Muscle of leg (tissue), 16 donors: ENCODE results near the gene BET1. TPM values are rescaled to one million over a fixed set of nuclear protein-coding genes. Genes with fewer than 3 reads are reported as not detected.
A peak's percentile ranks its signal among the peaks of the same experiment; 100 is the strongest.

Experiments
- DNase-seq: peaks from one replicate; pipeline ENCODE4 v3.0.0; 2013
- H3K27ac ChIP-seq: one replicate; pipeline ENCODE4 v1.5.1; 2013; ENCODE audit warnings: mild to moderate bottlenecking, low read length, control low read depth
- H3K27me3 ChIP-seq: one replicate; pipeline ENCODE4 v1.6.1; 2013; ENCODE audit warnings: low read length; ENCODE audit not compliant: control insufficient read depth, insufficient read depth
- H3K36me3 ChIP-seq: one replicate; pipeline ENCODE4 v1.6.1; 2013; ENCODE audit warnings: low read length; ENCODE audit not compliant: control insufficient read depth, insufficient read depth
- H3K4me1 ChIP-seq: one replicate; pipeline ENCODE4 v1.6.1; 2013; ENCODE audit warnings: low read length; ENCODE audit not compliant: control insufficient read depth, insufficient read depth
- H3K4me3 ChIP-seq: one replicate; pipeline ENCODE4 v1.5.1; 2013; ENCODE audit warnings: low read length, control low read depth
- H3K9me3 ChIP-seq: replicated peaks from 2 replicates; pipeline ENCODE4 v1.6.1; 2013; ENCODE audit warnings: low read depth, low read length; ENCODE audit not compliant: control insufficient read depth
- WGBS: methylation state at CpG from one replicate; pipeline ENCODE4 v1.1.5; 2013; ENCODE audit warnings: missing lambda C conversion rate; ENCODE audit not compliant: insufficient coverage; 5-methylcytosine and 5-hydroxymethylcytosine counted together
- long read RNA-seq, 11 donors: transcript quantifications; one replicate each; lab custom pipeline, GENCODE V29; 2026
- polyA plus RNA-seq, 8 donors: library from polyadenylated mRNA; unstranded; fragments of 120-200 nt; gene quantifications; one replicate each; pipeline versions ENCODE4 v1.2.1 to v1.2.3, GENCODE V29; 2013; ENCODE audit warnings: inconsistent platforms in 1 of 8, low replicate concordance in 1 of 8; ENCODE audit not compliant: insufficient read length in 8 of 8, insufficient read depth in 1 of 8
- total RNA-seq: library from RNA; stranded (reverse); fragments of 120-200 nt; gene quantifications from one replicate; pipeline ENCODE4 v1.2.4, GENCODE V29; 2013

BET1 gene, protein sequence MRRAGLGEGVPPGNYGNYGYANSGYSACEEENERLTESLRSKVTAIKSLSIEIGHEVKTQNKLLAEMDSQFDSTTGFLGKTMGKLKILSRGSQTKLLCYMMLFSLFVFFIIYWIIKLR
- total RNA-seq (29.1 TPM), polyA plus RNA-seq (10 to 100 TPM; 22.5 to 32.9 (median 24.7) TPM)
- long read RNA-seq, donor 1, transcript BET1-201 (4 exons, 1,504 nt) = major isoform, 11 of 14 reads
- long read RNA-seq, donor 1, partial matches to known transcripts = 0 of 14 reads
- long read RNA-seq, donor 1, other reads (novel, unspliced or antisense) = 0 of 14 reads
- long read RNA-seq, donor 2, partial matches to known transcripts = 0 of 3 reads
- long read RNA-seq, donor 2, other reads (novel, unspliced or antisense) = 0 of 3 reads
- long read RNA-seq, donor 3, transcript BET1-201 (4 exons, 1,504 nt) = major isoform, 31 of 35 reads
- long read RNA-seq, donor 3, partial matches to known transcripts = 0 of 35 reads
- long read RNA-seq, donor 3, other reads (novel, unspliced or antisense) = 0 of 35 reads
- long read RNA-seq, donor 4, transcript BET1-201 (4 exons, 1,504 nt) = major isoform, 12 of 16 reads
- long read RNA-seq, donor 4, partial matches to known transcripts = 0 of 16 reads
- long read RNA-seq, donor 4, other reads (novel, unspliced or antisense) = 0 of 16 reads
- long read RNA-seq, donor 5, transcript BET1-201 (4 exons, 1,504 nt) = major isoform, 75 of 87 reads
- long read RNA-seq, donor 5, transcript BET1-204 (3 exons, 601 nt) = minor isoform, 11 of 87 reads
- long read RNA-seq, donor 5, partial matches to known transcripts = 0 of 87 reads
- long read RNA-seq, donor 5, other reads (novel, unspliced or antisense) = 0 of 87 reads
- long read RNA-seq, donor 6, transcript BET1-201 (4 exons, 1,504 nt) = major isoform, 33 of 38 reads
- long read RNA-seq, donor 6, transcript BET1-204 (3 exons, 601 nt) = minor isoform, 5 of 38 reads
- long read RNA-seq, donor 6, partial matches to known transcripts = 0 of 38 reads
- long read RNA-seq, donor 6, other reads (novel, unspliced or antisense) = 0 of 38 reads
- long read RNA-seq, donor 7, transcript BET1-204 (3 exons, 601 nt) = minor isoform, 6 of 34 reads
- long read RNA-seq, donor 7, transcript BET1-201 (4 exons, 1,504 nt) = major isoform, 28 of 34 reads
- long read RNA-seq, donor 7, partial matches to known transcripts = 0 of 34 reads
- long read RNA-seq, donor 7, other reads (novel, unspliced or antisense) = 0 of 34 reads
- long read RNA-seq, donor 8, transcript BET1-201 (4 exons, 1,504 nt) = major isoform, 30 of 35 reads
- long read RNA-seq, donor 8, transcript BET1-204 (3 exons, 601 nt) = minor isoform, 5 of 35 reads
- long read RNA-seq, donor 8, partial matches to known transcripts = 0 of 35 reads
- long read RNA-seq, donor 8, other reads (novel, unspliced or antisense) = 0 of 35 reads
- long read RNA-seq, donor 9, transcript BET1-204 (3 exons, 601 nt) = minor isoform, 10 of 30 reads
- long read RNA-seq, donor 9, transcript BET1-201 (4 exons, 1,504 nt) = major isoform, 20 of 30 reads
- long read RNA-seq, donor 9, partial matches to known transcripts = 0 of 30 reads
- long read RNA-seq, donor 9, other reads (novel, unspliced or antisense) = 0 of 30 reads
- long read RNA-seq, donor 10, transcript BET1-204 (3 exons, 601 nt) = minor isoform, 8 of 32 reads
- long read RNA-seq, donor 10, transcript BET1-201 (4 exons, 1,504 nt) = major isoform, 22 of 32 reads
- long read RNA-seq, donor 10, partial matches to known transcripts = 0 of 32 reads
- long read RNA-seq, donor 10, other reads (novel, unspliced or antisense) = 0 of 32 reads
- long read RNA-seq, donor 11, transcript BET1-201 (4 exons, 1,504 nt) = major isoform, 19 of 25 reads
- long read RNA-seq, donor 11, transcript BET1-204 (3 exons, 601 nt) = minor isoform, 6 of 25 reads
- long read RNA-seq, donor 11, partial matches to known transcripts = 0 of 25 reads
- long read RNA-seq, donor 11, other reads (novel, unspliced or antisense) = 0 of 25 reads

DNA sequence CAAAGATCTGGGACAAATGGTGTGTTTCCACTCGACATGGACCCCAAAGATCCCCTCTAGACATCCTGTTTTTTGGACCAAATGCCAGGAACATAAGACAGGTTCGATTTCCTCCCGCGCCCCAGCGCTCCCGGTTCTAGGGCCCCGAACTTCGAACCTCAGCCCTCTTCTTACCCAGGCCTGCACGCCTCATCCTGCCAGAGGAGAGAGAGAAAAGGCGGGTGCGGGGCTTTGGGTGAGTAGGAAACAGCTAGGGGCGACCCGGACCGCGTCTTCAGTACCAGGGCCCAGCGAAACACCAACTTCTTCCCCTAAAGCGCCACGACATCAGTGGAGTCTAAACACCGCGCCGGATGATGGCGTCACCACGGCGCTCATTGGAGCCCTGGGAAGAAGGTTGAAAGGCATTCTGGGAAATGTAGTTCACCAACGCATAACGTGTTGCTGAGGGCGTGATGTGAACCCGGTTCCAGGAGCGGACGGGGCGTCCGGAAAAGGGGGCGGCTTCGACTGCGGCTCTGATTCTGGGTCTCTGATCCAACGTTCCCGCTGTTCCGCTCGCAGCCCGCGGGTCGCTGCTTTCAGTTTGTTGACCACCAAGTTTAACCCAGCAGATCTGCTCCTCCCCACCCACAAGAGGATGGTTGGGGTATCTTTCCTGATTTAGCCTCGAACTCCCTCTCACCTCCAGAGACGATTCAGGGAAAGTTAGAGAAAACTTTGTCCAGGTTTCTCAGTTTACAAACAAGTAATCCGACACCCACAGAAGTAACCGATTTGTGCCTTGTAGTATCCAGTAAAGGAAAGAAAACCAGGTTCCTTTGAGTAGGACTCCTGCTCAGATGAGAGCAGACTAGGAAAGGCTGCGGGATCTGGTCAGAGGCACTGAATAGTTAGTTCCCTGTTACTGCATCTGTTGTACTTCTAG is at the start of gene BET1:
BET1 (minus strand) TSS at position 332 of the 928 bp plus-strand sequence; CDS start at position 193, 139 bp downstream.
- Histone ChIP-seq H3K27me3 (no peaks in the 10 kb centered on the region), H3K4me1 (no peaks in the 10 kb centered on the region), H3K27ac (peak within 1 kb of the TSS; percentile 94), H3K4me3 (peak within 1 kb of the TSS; percentile 95), H3K36me3 (peaks cover 5% of the 10 kb centered on the region), H3K9me3 (no peaks in the 10 kb centered on the region)
- WGBS = under 1% methylated on average over 26 of the region's 47 CpGs
- peak; percentile 99 for DNase-seq

DNA sequence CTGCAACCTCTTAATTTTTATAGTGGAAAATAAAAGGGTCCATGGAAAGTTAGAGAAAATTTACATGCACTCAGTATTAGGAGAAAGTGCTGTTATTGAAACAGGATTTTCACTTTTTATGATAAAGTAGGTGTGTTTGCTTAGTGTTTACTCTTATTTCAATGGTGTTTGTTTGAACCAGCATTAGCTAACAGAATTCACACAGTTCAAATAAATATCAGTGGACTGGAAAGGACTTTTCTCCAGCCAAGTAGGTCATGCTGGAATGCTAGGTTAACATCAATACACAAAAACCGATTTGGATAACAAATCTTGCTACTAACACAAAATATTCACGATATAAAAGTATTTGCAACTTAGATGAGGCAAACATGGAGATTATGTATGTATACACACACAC is 49.4 kb upstream of the BET1 start:
- no CpG with 5 or more reads among the region's 2 CpGs for WGBS
- H3K4me1 ChIP-seq = no peaks in the 10 kb centered on the region
- no peaks in the 10 kb centered on the region for H3K27me3 ChIP-seq
- H3K27ac ChIP-seq = no peak overlapping the region
- DNase-seq = no peak
- no peaks in the 10 kb centered on the region for H3K9me3 ChIP-seq
- no peaks in the 10 kb centered on the region for H3K36me3 ChIP-seq
- H3K4me3 ChIP-seq = no peak overlapping the region

DNA sequence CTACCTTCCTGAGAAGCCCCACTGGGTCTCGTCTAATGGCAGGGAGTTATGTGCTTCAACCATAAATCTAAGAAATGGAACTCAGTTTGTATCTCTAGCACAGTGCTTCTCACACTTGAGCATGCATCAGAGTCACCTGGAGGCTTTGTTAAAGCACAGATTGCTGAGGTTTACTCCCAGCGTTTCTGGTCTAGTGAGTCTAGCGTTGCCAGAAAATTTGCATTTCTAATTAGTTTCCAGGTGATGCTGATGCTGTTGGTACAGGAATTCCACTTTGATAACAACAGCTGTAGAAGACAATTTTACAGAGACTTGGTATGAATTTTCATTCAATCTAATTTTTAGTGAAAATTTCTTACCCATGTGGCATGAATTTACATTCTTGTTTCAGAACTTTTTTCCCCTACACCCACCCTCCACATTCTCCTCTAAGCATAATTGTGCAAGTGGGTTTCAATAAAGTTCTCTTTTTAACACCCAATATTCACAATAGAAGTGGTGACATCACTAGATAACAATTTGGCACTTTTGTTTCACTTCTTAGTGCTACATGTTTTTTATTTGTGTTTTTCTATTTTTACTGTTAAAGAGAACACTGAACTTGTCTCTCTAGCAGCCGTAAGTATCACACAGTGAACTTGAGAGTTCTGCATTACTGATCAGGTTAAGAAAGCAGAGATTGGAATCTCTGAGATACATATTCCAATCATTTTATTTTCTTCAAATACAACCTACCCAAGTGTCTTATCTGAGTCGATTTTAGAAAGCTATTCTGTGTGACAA is 48.4 kb upstream of the BET1 start:
- no peak overlapping the region for H3K4me3 ChIP-seq
- H3K27ac ChIP-seq = no peak overlapping the region
- no peak for DNase-seq
- no peaks in the 10 kb centered on the region for H3K9me3 ChIP-seq
- no CpG with 5 or more reads among the region's 5 CpGs for WGBS
- H3K4me1 ChIP-seq = no peaks in the 10 kb centered on the region
- no peaks in the 10 kb centered on the region for H3K27me3 ChIP-seq
- H3K36me3 ChIP-seq = no peaks in the 10 kb centered on the region

DNA sequence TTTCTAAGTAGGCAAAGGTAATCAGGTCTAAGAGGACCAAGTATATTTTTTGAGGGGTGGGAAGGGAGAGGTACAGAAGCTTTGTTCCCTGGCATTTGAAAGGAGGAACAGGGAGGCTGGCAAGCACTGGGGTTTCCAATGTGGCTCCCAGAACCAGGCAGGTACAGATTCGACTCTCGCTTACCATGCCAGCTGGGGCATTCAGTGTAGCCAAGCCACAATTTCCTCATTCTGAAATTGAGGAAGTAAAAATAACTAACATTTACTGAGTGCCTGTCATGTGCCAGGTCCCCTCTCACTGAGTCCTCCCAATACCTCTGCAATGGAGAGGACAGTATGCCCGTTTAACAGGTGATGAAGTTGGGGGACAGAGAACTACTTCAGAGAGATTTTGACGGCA is 45.9 kb upstream of the BET1 start:
- H3K9me3 ChIP-seq = no peaks in the 10 kb centered on the region
- no peaks in the 10 kb centered on the region for H3K27me3 ChIP-seq
- no peak overlapping the region for H3K4me3 ChIP-seq
- DNase-seq = peak; percentile 24
- H3K36me3 ChIP-seq = no peaks in the 10 kb centered on the region
- WGBS = no CpG with 5 or more reads among the region's 4 CpGs
- H3K4me1 ChIP-seq = no peaks in the 10 kb centered on the region
- no peak overlapping the region for H3K27ac ChIP-seq

DNA sequence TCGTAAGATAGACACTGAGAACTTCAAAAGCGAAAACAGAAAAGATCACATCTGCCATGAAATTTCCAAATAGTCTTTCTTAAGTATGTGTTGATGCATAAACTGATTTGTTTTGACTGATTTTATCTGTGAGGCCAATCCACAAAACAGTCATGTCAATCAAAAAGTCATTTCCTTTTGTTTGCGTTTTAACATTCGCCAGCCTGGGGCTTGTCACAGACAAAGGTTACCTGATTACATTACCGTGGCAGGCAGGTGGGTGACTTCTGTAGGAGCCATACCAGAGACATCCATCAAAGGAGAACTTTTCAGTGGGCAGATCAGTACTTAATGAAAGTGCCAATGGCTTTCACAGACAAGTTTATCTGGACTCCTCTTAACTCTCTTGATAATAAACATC is 45.5 kb upstream of the BET1 start:
- H3K27me3 ChIP-seq = no peaks in the 10 kb centered on the region
- WGBS = 45% methylated on average over 3 of the region's 5 CpGs
- H3K27ac ChIP-seq = no peak overlapping the region
- H3K36me3 ChIP-seq = no peaks in the 10 kb centered on the region
- no peak for DNase-seq
- no peaks in the 10 kb centered on the region for H3K9me3 ChIP-seq
- H3K4me3 ChIP-seq = no peak overlapping the region
- H3K4me1 ChIP-seq = no peaks in the 10 kb centered on the region

DNA sequence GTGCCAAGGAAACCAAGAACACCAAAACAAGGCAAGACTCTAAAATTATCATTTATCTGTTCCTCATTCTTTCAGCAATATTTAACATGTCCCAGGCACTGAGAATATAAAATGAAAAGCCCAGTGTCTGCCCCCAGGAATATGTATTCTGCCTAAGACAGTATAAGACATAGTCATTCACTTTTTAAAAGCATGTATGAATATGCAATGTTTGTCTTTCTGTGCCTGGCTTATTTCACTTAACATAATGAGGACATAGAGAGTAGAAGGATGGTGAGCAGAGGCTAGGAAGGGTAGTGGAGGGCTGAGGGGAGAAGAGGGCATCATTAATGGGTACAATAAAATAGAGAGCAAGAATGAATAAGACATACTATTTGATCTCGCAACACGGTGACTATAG is 44.6 kb upstream of the BET1 start:
- H3K27me3 ChIP-seq = no peaks in the 10 kb centered on the region
- no peak overlapping the region for H3K27ac ChIP-seq
- H3K4me1 ChIP-seq = no peaks in the 10 kb centered on the region
- H3K4me3 ChIP-seq = no peak overlapping the region
- no peak for DNase-seq
- H3K36me3 ChIP-seq = no peaks in the 10 kb centered on the region
- no CpG with 5 or more reads among the region's 2 CpGs for WGBS
- H3K9me3 ChIP-seq = no peaks in the 10 kb centered on the region

DNA sequence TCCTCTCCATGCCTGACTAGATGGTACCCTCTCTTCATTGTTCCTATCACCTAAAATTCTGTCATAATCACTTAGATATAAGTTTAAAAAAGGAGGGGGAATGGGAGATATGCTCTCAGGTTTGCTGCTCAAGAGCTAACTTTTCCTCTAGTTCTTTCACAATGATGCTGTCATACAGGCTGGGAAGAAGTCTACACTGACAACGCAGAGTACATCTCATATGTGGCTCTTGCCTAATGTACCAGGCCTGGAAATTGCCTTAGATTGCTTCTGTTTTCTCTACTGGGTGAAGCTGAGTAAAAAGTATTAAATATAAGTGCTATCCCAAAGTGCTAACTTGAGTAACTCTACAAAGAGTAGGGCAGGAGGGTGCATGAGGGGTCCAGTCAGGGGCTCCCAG is 43.8 kb upstream of the BET1 start:
- Histone ChIP-seq H3K4me3 (no peak overlapping the region), H3K9me3 (no peaks in the 10 kb centered on the region), H3K27ac (no peak overlapping the region), H3K36me3 (no peaks in the 10 kb centered on the region), H3K27me3 (no peaks in the 10 kb centered on the region), H3K4me1 (no peaks in the 10 kb centered on the region)
- WGBS = no CpG with 5 or more reads among the region's 1 CpG
- no peak for DNase-seq

DNA sequence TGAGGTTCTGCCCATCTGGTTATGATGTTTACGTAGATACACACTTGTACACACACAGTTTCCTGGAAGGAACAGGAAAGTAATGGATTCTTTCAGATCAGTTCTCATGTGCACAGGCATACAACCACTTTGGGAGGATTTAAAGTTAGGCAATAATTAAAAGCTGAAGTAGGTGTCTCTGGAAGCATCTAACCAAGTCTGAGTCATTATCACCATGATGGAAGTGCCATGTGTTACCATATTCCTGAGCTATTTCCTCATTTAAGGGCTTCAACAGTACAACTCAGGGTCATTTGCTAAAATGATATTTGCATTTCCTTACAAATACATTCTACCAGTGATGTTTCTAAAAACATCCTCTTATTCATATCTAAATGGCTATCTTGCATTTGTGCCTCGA is 41.4 kb upstream of the BET1 start:
- H3K4me1 ChIP-seq = no peaks in the 10 kb centered on the region
- 88% methylated on average over 1 of the region's 2 CpGs for WGBS
- no peak overlapping the region for H3K4me3 ChIP-seq
- H3K27ac ChIP-seq = no peak overlapping the region
- H3K36me3 ChIP-seq = no peaks in the 10 kb centered on the region
- H3K9me3 ChIP-seq = no peaks in the 10 kb centered on the region
- no peaks in the 10 kb centered on the region for H3K27me3 ChIP-seq
- no peak for DNase-seq
